HCT116 (cell line): ENCODE results near the gene PMEPA1. TPM values are rescaled to one million over a fixed set of nuclear protein-coding genes. Genes with fewer than 3 reads are reported as not detected.

ENCODE experiments used
- ATAC-seq: fragments of 200-7000 bp; cut with Tn5 transposase; 2 replicates; pipeline ENCODE4 v1.9.1; 2020; ENCODE audit warnings: mild to moderate bottlenecking, moderate library complexity
- BruUV-seq: library from RNA; stranded (reverse); fragments of 400-500 nt; replicated peaks from 2 replicates; lab custom pipeline; 2021; lab: Mats Ljungman, UMichigan
- CTCF ChIA-PET: fragments of 300-600 bp; sonication (Branson Sonifier 250); formaldehyde crosslinking; loops from one replicate; lab custom pipeline; 2021; ENCODE audit warnings: antibody characterized with exemption; lab: Charles Lee
- POLR2A ChIA-PET: fragments of 300-600, 350-600 bp; sonication (Branson Sonifier 250); formaldehyde crosslinking; loops from one replicate; lab custom pipeline; 2021; ENCODE audit warnings: antibody characterized with exemption; lab: Charles Lee
- RAD21 ChIA-PET, 2 experiments: fragments of 300-600 bp; sonication (Branson Sonifier 250); formaldehyde crosslinking; loops; one replicate each; lab custom pipeline; 2023; ENCODE audit warnings: low total read pairs in 2 of 2; ENCODE audit not compliant: uncharacterized antibody in 2 of 2, unreplicated experiment in 2 of 2, low non-redundant PET in 1 of 2; lab: Charles Lee
- DNase-seq: peaks from one replicate; pipeline ENCODE4 v3.0.0-alpha.2; 2010; ENCODE audit warnings: low read depth, low spot score
- H2AFZ ChIP-seq: fragments of 200-600 bp; shearing (Covaris generic), sonication (generic); 2 replicates; pipeline ENCODE4 v1.6.1; 2017; ENCODE audit warnings: low read depth, mixed run types, mixed read lengths, antibody characterized with exemption, low read length; ENCODE audit not compliant: poor library complexity, severe bottlenecking
- H3K27ac ChIP-seq: 2 replicates; pipeline ENCODE4 v1.5.1; 2012; ENCODE audit warnings: low read depth, low read length
- H3K27me3 ChIP-seq: fragments of 200-600 bp; sonication (generic); 2 replicates; pipeline ENCODE4 v1.6.1; 2016; ENCODE audit warnings: mixed run types, low read length, mixed read lengths; ENCODE audit not compliant: insufficient read depth
- H3K36me3 ChIP-seq, 2 experiments: fragments of 200-500 bp in 1 of 2; fragments of 200-600 bp in 1 of 2; sonication (Bioruptor generic) in 1 of 2; sonication (generic) in 1 of 2; 2 replicates each; pipeline versions ENCODE4 v1.5.1 to v1.6.1; 2014 to 2016; ENCODE audit warnings: low read length in 2 of 2, inconsistent platforms in 1 of 2, mixed read lengths in 1 of 2, mixed run types in 1 of 2; ENCODE audit not compliant: insufficient read depth in 2 of 2, control insufficient read depth in 1 of 2
- H3K4me1 ChIP-seq, 2 experiments: fragments of 200-600 bp in 1 of 2; sonication (generic) in 1 of 2; 2 replicates each; pipeline versions ENCODE4 v1.5.1 to v1.6.1; 2012 to 2017; ENCODE audit warnings: low read length in 2 of 2, inconsistent platforms in 1 of 2, mild to moderate bottlenecking in 1 of 2, mixed read lengths in 1 of 2, mixed run types in 1 of 2, moderate library complexity in 1 of 2; ENCODE audit not compliant: insufficient read depth in 2 of 2, control insufficient read depth in 1 of 2
- H3K4me2 ChIP-seq: fragments of 200-600 bp; sonication (generic); 2 replicates; pipeline ENCODE4 v1.6.1; 2017; ENCODE audit warnings: mixed run types, low read length, mixed read lengths
- H3K4me3 ChIP-seq, 2 experiments: fragments of 200-600 bp in 1 of 2; sonication (generic) in 1 of 2; replicated peaks in 1 of 2; 2 replicates each; pipeline ENCODE4 v1.5.1; 2011 to 2016; ENCODE audit warnings: low read length in 2 of 2, control low read depth in 1 of 2, low read depth in 1 of 2, mild to moderate bottlenecking in 1 of 2, mixed read lengths in 1 of 2, mixed run types in 1 of 2
- H3K79me2 ChIP-seq: fragments of 200-600 bp; sonication (generic); 2 replicates; pipeline ENCODE4 v1.6.1; 2017; ENCODE audit warnings: mild to moderate bottlenecking, mixed run types, low read length, moderate library complexity, mixed read lengths; ENCODE audit not compliant: insufficient read depth
- H3K9ac ChIP-seq: fragments of 200-600 bp; sonication (generic); 2 replicates; pipeline ENCODE4 v1.6.1; 2016; ENCODE audit warnings: low read length, mixed read lengths
- H3K9me2 ChIP-seq: fragments of 200-600 bp; sonication (generic), shearing (Covaris generic); 2 replicates; pipeline ENCODE4 v1.6.1; 2017; ENCODE audit warnings: mixed run types, mild to moderate bottlenecking, moderate library complexity; ENCODE audit not compliant: insufficient read depth
- H3K9me3 ChIP-seq, 2 experiments: fragments of 200-500 bp in 1 of 2; fragments of 200-600 bp in 1 of 2; sonication (Bioruptor generic) in 1 of 2; sonication (generic) in 1 of 2; 2 replicates each; pipeline ENCODE4 v1.6.1; 2014 to 2017; ENCODE audit warnings: low read length in 2 of 2, mixed read lengths in 2 of 2, inconsistent platforms in 1 of 2, low read depth in 1 of 2, mild to moderate bottlenecking in 1 of 2, mixed run types in 1 of 2, moderate library complexity in 1 of 2; ENCODE audit not compliant: control insufficient read depth in 1 of 2, insufficient read depth in 1 of 2
- H4K20me1 ChIP-seq: fragments of 200-600 bp; sonication (generic), shearing (Covaris generic); 2 replicates; pipeline ENCODE4 v1.6.1; 2017; ENCODE audit warnings: mixed run types, mild to moderate bottlenecking, moderate library complexity; ENCODE audit not compliant: insufficient read depth
- ATF3 ChIP-seq: IDR thresholded peaks from 2 replicates; pipeline ENCODE4 v1.6.1; 2012
- REST ChIP-seq: IDR thresholded peaks from 2 replicates; pipeline ENCODE4 v1.6.1; 2012; ENCODE audit warnings: low read depth
- TCF7L2 ChIP-seq: IDR thresholded peaks from 2 replicates; pipeline ENCODE4 v1.7.0; 2011; ENCODE audit warnings: borderline replicate concordance, inconsistent platforms; ENCODE audit not compliant: insufficient read depth, insufficient read length; ENCODE audit errors: extremely low read depth
- intact Hi-C: fragments of 100-400 bp; cut with micrococcal nuclease; formaldehyde crosslinking; loops from 2 replicates; pipeline ENCODE4 v1.10.0; 2022
- total RNA-seq: library from RNA; stranded (reverse); gene quantifications from one replicate; pipeline ENCODE4 v1.2.1, GENCODE V29; 2021; ENCODE audit not compliant: unreplicated experiment

The PMEPA1 gene
- total RNA-seq, 1 experiment from 2014 or later: 0.64 TPM

DNA sequence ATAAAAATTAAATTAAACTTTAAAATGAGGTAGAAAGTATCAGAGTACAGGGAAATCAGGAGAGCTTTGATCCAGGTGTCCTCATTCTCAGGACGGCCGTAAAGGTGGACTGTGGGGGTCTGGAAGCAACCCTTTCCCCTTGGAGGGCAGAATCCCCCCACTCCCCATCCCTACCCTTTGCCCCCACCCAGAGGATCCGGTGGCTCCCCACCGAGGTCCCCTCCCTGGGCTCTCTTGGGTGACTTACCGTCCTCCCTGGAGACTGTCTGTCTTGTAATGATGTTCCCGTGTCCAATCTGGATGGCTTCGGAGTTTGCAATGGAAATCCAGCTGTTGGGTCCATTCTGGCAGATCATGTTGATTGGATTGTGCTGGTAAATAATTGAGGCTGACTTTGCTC lies 96.9 kb downstream of the PMEPA1 start (continued):
- TF ChIP-seq ATF3 (no peak), REST (no peak)

DNA sequence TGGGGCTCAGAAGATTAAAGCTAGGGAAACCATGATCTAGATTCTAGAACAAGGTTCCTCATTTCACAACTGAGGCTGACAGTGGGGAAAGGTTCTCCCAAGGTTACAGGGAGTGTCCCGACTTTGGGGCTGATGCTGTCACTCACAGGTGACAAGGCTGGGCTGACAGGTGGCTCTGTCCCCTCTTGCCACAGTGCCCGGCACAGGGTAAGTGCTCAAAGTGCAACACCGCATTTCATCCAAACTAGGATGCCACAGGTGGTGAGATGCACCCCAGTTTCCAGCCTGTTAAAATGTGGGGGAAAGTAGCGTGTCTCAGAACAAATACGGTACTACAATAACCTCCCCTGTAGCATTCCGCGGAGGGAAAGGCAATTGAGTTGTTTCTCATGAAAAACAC lies 97.4 kb downstream of the PMEPA1 start:
- peaks cover 0 to under 1% of the 10 kb centered on the region in 2 experiments; a peak in 2 of 4 replicates for H3K4me1 ChIP-seq
- RAD21 ChIA-PET: no interaction called here
- TF ChIP-seq TCF7L2 (no peak), REST (no peak)
- TF ChIP-seq, all 23 proteins: peak for 0
- BruUV-seq: no TSS peak
- H3K36me3 ChIP-seq: no peaks in the 10 kb centered on the region
- H3K9me3 ChIP-seq: no peaks in the 10 kb centered on the region
- H3K4me2 ChIP-seq: no peak overlapping the region
- H4K20me1 ChIP-seq: no peaks in the 10 kb centered on the region
- no peak overlapping the region for H3K4me3 ChIP-seq
- no peaks in the 10 kb centered on the region for H3K79me2 ChIP-seq
- intact Hi-C loops: no loop called here
- no peak overlapping the region for H3K27ac ChIP-seq
- H3K9me2 ChIP-seq: no peaks in the 10 kb centered on the region
- no peak overlapping the region for H2AFZ ChIP-seq
- ATAC-seq: no peak
- DNase-seq: no peak
- peaks cover 10% of the 10 kb centered on the region; the same call in 1 of the 2 replicates for H3K27me3 ChIP-seq
- H3K9ac ChIP-seq: no peak overlapping the region
- POLR2A ChIA-PET: no interaction called here
- CTCF ChIA-PET: interaction anchor here (1.7 kb wide), 1 partner anchor 10 kb away, joined by 6 read pairs; no protein-coding TSS in a partner anchor
